Central memory CD4-positive, alpha-beta T cell (primary cell): ENCODE results near the gene PLPPR1.
"Not testable (repeated sequence)": the region's sequence is repeated elsewhere in the genome, so short reads cannot be mapped to it uniquely, and the experiment has no call there.

ENCODE experiments used
- DNase-seq: peaks from one replicate; pipeline ENCODE4 v3.0.0; 2022

PLPPR1 gene

DNA sequence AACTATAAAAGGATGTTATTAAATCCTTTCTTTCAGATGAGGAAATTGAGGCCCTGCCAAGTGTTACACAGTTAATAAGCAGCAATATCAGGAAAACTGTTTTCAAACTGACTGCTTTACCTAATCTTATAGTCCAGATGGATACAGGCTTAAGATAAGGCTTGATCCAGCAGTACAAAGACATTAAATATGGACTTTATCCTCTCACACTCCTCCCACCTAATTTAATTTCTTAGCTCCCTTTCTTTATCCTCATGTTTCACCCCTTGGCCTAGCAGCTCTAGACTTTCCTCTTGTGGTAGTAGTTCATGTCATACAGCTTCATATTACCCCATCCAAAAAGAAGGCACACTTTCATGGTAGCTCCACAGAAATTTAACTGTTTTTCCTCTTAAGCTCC is 191.8 kb downstream of the PLPPR1 start:
- DNase-seq = no peak

DNA sequence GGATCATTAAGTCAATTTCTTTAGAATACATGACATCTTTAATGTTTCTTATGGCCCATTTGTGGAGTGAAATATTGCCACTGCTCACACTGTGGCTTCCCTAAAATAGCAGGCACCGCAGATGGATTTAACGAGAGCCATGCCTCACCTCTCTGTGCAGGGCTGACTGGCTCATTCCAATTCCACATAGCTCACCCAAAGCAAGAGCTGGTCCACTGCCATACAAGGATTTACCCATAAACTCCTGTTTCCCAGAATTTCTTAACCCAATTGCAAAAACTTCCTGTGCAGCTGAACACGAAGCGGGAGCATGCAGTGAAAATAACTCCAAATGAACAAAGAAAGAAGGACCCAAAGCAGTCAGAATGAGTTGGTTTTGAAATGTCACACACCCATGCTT is 196.7 kb downstream of the PLPPR1 start:
- no peak for DNase-seq

GRCh38 chr9:101226161-101226560 is 197.6 kb downstream of the PLPPR1 start:
- DNase-seq = no peak

GRCh38 chr9:101226803-101227202 is 198.3 kb downstream of the PLPPR1 start:
- DNase-seq = no peak

- DNase-seq = no peak
These were observed 201.1 kb downstream of the PLPPR1 start for GRCh38 chr9:101229606-101230005.

GRCh38 chr9:101232405-101232977 is 204.0 kb downstream of the PLPPR1 start:
- DNase-seq = no peak

- no peak for DNase-seq
These were observed 206.8 kb downstream of the PLPPR1 start for GRCh38 chr9:101235105-101235866.

GRCh38 chr9:101242651-101243050 is 214.1 kb downstream of the PLPPR1 start:
- DNase-seq = no peak

DNA sequence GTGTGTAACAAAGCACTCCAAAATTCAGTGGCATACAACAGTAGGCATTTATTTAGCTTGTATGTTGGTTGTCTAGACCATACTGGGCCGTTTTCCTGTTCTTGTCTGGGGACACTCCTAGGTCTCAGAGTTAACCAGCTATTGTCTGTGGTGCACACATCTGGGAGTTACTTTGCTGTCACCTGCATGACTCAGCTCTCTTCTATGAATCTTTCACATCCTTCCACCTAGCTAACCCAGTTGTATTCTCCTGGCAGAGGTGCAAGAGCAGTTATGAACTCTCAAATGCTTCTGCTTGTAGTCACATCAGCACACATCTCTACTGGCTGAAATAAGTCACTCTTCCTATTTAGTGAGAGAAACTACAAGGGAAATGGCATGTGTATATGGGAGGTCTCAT is 218.2 kb downstream of the PLPPR1 start:
- no peak for DNase-seq

DNA sequence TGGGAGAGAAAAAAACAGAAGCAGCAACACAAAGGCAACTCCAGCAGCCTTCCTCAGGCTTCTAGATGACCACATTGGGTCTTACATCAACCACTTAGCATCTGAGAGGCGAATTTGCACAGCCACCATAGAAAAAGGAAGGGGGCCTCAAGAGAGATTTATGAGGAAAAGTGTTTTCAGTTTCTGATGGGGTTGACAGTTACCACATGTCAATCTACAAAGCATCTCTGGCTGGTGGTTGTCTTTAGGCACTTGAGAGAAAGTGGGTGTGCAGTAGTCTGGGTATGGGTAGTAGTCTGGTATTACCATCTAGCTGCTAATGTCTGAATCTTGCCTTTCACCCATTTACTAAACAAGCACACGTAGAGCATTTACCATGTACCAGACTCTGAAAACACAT is 218.8 kb downstream of the PLPPR1 start:
- DNase-seq = no peak

DNA sequence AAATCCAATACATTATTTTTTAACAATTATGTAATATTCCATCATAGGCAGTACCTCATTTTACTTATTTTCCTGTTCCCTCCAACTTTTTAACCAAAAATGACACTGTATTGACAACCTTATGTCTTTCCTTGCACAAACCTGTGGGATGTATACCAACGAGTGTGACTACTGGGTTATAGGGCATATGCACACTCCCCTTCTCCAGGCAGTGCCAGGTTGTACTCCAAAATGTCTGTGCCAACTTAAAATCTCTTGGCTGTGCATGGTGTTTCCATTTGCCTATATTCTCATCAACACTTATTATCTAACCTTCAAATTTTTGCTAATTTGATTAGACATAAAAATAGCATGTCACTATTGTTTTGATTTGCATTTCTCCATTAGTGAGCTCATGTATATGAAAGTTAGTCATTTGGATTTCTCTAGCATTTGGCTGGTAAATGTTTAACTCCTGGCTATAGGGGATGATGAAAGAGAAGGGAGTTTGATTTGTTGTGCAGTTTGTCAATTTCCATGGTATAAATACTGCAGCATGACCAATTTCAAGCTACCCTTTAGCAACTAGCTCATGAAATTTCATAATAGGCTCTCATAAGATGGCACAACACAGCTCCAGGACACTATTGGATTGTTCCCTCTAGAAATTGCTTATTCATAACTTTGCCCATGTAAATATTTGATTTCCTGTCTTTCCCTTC is 226.4 kb downstream of the PLPPR1 start:
- DNase-seq = no peak

- no peak for DNase-seq
These were observed 236.2 kb downstream of the PLPPR1 start for GRCh38 chr9:101264727-101265126.

DNA sequence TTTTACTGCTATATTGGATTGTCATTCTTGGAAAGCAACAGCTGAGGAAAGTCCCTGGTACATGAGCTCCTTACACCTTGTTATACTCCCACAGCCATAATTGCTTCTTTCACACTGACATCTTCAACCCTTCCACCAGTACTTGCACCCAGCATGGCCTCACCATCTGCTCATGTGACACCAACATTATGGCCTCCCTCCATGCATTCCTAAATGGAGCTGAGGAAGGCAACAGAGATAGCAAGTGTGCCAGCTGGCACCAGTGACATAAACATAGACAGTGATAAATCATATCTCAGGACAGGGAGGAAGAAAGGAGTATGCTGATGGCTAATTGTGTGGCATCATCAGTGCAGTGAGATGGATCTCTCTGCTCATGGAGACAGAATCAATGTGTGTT is 236.7 kb downstream of the PLPPR1 start:
- DNase-seq = no peak

DNA sequence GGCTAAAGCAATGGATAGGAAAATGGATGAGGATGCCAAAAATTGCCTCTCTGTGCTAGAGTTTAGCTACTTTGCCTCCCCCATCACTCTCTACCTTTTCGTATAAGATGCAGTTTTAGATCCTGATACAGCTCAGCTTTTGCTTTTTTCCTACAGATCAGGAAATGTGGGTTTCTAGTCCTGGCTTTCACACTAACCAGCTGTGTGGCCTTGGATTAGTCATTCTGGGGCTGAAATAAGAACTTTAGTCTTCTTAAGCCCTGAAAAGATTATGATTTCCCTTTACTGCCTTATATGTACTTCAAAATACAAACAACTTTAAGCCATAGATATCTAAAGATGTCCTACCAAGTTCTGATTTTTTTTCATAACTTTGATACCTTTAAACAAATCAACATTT is 239.9 kb downstream of the PLPPR1 start:
- no peak for DNase-seq

DNA sequence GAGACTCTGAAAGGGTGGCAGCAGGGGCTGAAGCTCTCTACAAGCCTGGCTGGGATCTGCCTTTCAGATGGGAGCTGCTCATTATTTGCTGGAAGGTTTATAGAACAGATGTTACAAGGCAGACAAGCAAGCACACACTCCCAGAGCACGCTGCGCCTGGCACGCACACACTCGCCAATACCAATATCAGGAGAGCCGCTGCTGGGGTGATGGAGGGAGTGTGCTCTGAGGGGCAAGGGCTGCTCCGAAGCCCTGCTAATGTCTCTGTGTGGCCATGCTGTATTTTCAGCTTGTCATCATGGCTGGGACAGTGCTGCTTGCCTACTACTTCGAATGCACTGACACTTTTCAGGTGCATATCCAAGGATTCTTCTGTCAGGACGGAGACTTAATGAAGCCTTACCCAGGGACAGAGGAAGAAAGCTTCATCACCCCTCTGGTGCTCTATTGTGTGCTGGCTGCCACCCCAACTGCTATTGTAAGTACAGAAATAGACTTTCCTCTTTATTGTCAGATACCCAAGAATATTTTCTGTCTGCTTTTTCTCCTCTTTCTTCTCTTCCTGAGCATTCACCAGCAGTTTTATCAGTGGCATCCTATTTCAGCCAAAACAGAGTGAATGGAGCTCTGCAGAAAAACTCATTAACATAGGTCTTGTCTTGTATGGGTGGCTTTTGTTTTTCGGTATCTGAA is 241.2 kb downstream of the PLPPR1 start:
- DNase-seq = no peak

GRCh38 chr9:101270302-101270701 is 241.8 kb downstream of the PLPPR1 start:
- DNase-seq = no peak

- DNase-seq = no peak
These were observed 242.6 kb downstream of the PLPPR1 start for GRCh38 chr9:101271102-101271501.

DNA sequence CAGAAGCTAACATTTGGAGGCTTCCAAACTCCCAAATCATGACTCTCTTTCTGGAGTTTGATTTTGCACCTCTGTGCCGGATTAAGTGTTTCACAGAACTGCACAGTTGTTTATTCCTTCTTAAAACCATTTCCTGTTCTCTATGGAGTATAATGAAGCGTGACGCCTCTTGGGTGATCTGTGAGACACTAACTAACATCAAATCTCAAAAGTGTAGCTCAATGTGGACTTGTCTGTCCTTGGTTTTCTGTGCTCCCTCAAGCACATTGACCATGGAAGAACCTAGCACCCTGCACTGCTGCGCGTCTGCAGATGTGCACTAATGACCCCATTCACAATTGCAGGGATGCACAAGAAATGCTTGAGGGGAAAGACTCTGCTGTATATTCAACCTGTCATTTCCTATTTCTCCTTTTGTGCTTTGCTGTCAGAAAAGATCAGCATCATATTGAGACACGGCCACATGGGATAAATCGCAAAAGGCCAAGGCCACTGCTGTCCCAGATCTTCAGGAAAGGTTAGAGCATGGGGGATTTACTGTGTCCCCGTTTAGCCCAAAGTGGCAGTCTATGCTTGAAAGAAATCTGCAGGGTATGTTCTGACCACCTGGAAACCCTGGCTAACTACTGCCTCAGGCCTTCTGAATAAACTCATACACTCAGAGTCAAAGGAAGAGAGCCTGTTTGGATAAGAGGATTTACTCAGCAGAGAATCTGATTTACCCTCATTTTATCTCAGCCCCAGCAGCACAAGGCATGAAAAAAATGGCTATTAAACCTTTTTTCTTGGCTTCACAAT is 246.6 kb downstream of the PLPPR1 start:
- DNase-seq = no peak

- DNase-seq = no peak
These were observed 247.3 kb downstream of the PLPPR1 start for GRCh38 chr9:101275769-101276250.

DNA sequence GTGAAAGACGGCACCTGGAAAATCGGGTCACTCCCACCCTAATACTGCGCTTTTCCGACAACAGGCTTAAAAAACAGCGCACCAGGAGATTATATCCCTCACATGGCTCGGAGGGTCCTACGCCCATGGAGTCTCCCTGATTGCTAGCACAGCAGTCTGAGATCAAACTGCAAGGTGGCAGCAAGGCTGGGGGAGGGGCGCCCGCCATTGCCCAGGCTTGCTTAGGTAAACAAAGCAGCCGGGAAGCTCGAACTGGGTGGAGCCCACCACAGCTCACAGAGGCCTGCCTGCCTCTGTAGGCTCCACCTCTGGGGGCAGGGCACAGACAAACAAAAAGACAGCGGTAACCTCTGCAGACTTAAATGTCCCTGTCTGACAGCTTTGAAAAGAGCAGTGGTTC is 262.5 kb downstream of the PLPPR1 start:
- DNase-seq = not testable (repeated sequence)

GRCh38 chr9:101299901-101300300 is 271.4 kb downstream of the PLPPR1 start:
- no peak for DNase-seq

- no peak for DNase-seq
These were observed 278.5 kb downstream of the PLPPR1 start for GRCh38 chr9:101307051-101307450.
